ENCODE measurements around the gene ZBTB38.

GRCh38 chr3:141407047-141407446, 38.7 kb downstream of the ZBTB38 start:
- TF ChIP-seq CTCF (IDR thresholded peaks at IDR 0.05), result no peak
- TF ChIP-seq POLR2A (IDR thresholded peaks at IDR 0.05), result no peak

Measured in breast epithelium (tissue), 3 donors.